ENCODE data around the gene PAPOLA. TPM values are rescaled to one million over a fixed set of nuclear protein-coding genes. Genes with fewer than 3 reads are reported as not detected.

PAPOLA gene
- total RNA-seq (100 to 1,000 TPM in 9 of 10 donors, 10 to 100 TPM in 1; 95.9 to 159 (median 114) TPM), polyA plus RNA-seq (10 to 100 TPM; 63.0 to 82.1 TPM)
- long read RNA-seq, donor 1, full-length matches to known transcripts = 127 of 167 reads
- long read RNA-seq, donor 1, partial matches to known transcripts = 20 of 167 reads
- long read RNA-seq, donor 1, other reads (novel, unspliced or antisense) = 20 of 167 reads
- long read RNA-seq, donor 2, full-length matches to known transcripts = 97 of 136 reads
- long read RNA-seq, donor 2, partial matches to known transcripts = 21 of 136 reads
- long read RNA-seq, donor 2, other reads (novel, unspliced or antisense) = 18 of 136 reads
- long read RNA-seq, donor 3, full-length matches to known transcripts = 100 of 157 reads
- long read RNA-seq, donor 3, partial matches to known transcripts = 35 of 157 reads
- long read RNA-seq, donor 3, other reads (novel, unspliced or antisense) = 22 of 157 reads

GRCh38 chr14:96501740-96502620, at the start of gene PAPOLA:
PAPOLA (plus strand) TSS chr14:96502382; CDS start chr14:96502593, 211 bp downstream.
- 0% methylated on average over 85 to 87 of the region's 87 CpGs for WGBS, 2 donors
- Histone ChIP-seq H3K4me1 (peaks cover 7 to 49% (median 41%) of the 10 kb centered on the region in 9 donors), H3K36me3 (no peaks in the 10 kb centered on the region), H3K9me3 (peaks cover 0 to 4% (median 0%) of the 10 kb centered on the region in 11 donors), H3K27ac (peak within 1 kb of the TSS; percentile 90 to 99 (median 96)), H3K4me3 (peak within 1 kb of the TSS; percentile 78 to 98 (median 86)), H3K27me3 (no peaks in the 10 kb centered on the region)
- intact Hi-C loops (cut with DNase I) = loop anchor here in 2 of 10 donors (5.0 to 10.0 kb wide), 2 partner anchors 137 to 140 kb away; partner anchors contain the start of genes ATG2B (in 2 of the 2) and GSKIP (in 2 of the 2)
- peak in 4 of 9 donors; percentile 20 to 47 (median 26) for TF ChIP-seq CTCF (IDR thresholded peaks at IDR 0.05)
- ATAC-seq (peak; percentile 98 to 99 (median 98)), DNase-seq (peak; percentile 93 to 95)

GRCh38 chr14:96452684-96453083, 49.5 kb upstream of the PAPOLA start:
- DNase-seq (no peak), ATAC-seq (no peak)
- 93 to 96% methylated on average over 6 of the region's 6 CpGs for WGBS, 2 donors
- no peak overlapping the region for H3K4me3 ChIP-seq
- H3K27ac ChIP-seq = no peak overlapping the region
- TF ChIP-seq CTCF (IDR thresholded peaks at IDR 0.05) = no peak
- peaks cover 0 to 6% (median 0%) of the 10 kb centered on the region in 7 donors for H3K27me3 ChIP-seq
- H3K4me1 ChIP-seq = no peaks in the 10 kb centered on the region
- H3K36me3 ChIP-seq = no peaks in the 10 kb centered on the region
- intact Hi-C loops (cut with DNase I) = no loop called here
- no peaks in the 10 kb centered on the region for H3K9me3 ChIP-seq

- TF ChIP-seq CTCF (IDR thresholded peaks at IDR 0.05) = no peak
- Histone ChIP-seq H3K27me3 (peaks cover 0 to 7% (median 0%) of the 10 kb centered on the region in 7 donors), H3K9me3 (no peaks in the 10 kb centered on the region), H3K36me3 (no peaks in the 10 kb centered on the region), H3K4me3 (no peak overlapping the region), H3K27ac (no peak overlapping the region), H3K4me1 (no peaks in the 10 kb centered on the region)
- WGBS, 2 donors = 86 to 90% methylated on average over 5 of the region's 5 CpGs
- no peak for DNase-seq
- ATAC-seq = no peak
- intact Hi-C loops (cut with DNase I) = no loop called here
Measured at GRCh38 chr14:96455588-96455987, 46.6 kb upstream of the PAPOLA start.

- H3K27me3 ChIP-seq = peaks cover 0 to 7% (median 0%) of the 10 kb centered on the region in 7 donors
- 89 to 94% methylated on average over 3 of the region's 3 CpGs for WGBS, 2 donors
- no peaks in the 10 kb centered on the region for H3K9me3 ChIP-seq
- no peaks in the 10 kb centered on the region for H3K4me1 ChIP-seq
- TF ChIP-seq CTCF (IDR thresholded peaks at IDR 0.05) = no peak
- DNase-seq = no peak
- no peak overlapping the region for H3K27ac ChIP-seq
- ATAC-seq = no peak
- no peak overlapping the region for H3K4me3 ChIP-seq
- H3K36me3 ChIP-seq = no peaks in the 10 kb centered on the region
- intact Hi-C loops (cut with DNase I) = no loop called here
Measured at GRCh38 chr14:96459851-96460250, 42.3 kb upstream of the PAPOLA start.
